ENCODE measurements around the gene BAHCC1. TPM values are rescaled to one million over a fixed set of nuclear protein-coding genes. Genes with fewer than 3 reads are reported as not detected.

The BAHCC1 gene
- total RNA-seq, 1 donor from 2014 or later = 23.7 TPM

DNA sequence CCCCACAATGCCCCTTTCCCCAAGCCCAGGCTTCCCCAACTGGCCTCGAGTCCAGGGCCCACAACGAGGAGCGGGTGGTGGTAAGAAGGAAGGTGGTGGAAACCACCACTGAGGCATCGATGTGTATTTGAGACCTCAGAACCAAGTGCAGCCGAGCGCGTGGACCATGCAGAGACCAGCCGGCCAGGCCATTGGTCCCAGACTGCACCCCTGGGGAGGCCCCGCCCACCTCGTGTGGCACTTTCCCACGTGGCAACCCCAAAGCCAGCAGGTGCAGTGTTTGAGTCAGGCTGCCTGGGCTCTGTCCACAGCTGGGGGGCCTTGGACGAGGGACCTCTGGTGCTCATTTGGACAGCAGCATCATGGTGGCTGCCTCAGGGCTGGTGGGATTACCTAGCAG lies 28.1 kb upstream of the BAHCC1 start:
- no peak for DNase-seq (ENCODE audit: low spot score)

DNA sequence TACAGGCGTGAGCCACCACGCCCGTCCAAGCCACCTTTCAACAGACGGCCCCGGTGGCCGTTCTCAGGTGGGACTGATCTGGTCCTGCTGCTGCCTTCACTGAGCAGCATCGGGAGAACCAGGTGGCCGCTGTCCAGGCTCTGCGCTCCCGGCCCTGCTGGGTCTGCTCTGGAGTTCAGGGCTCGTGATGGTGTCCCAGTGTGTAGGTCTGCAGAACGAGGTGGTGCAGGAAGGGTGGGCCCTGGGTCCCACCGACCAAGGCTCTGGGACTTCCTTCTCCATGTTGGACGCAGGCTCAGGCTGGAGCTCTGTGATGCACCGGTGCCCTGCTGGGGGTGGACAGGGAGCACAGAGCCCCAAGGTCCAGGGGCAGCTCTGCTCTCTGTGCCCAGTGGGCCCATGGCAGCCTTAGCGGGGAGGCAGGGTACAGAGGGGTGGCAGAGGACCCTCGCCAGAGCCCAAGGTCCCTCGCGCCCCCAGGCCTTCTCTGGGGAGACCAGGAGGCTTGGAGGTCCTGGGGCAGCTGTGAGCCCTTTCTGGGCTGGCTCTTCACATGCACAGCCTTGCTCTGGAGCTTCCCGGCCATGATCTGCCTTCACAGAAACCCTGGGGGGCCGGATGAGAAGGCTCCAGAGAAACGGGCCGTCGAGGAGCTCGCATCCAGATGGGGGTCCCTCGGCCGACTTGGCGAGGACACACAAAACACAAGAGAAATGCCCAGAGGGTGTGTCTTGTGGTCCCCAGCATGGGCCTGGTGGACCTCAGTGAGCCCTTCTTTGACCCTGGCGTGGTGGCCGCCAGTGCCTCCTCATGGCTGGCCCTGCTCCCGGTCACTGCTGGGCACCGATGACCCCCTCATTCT lies 26.9 kb upstream of the BAHCC1 start:
- no peak for DNase-seq (ENCODE audit: low spot score)

DNA sequence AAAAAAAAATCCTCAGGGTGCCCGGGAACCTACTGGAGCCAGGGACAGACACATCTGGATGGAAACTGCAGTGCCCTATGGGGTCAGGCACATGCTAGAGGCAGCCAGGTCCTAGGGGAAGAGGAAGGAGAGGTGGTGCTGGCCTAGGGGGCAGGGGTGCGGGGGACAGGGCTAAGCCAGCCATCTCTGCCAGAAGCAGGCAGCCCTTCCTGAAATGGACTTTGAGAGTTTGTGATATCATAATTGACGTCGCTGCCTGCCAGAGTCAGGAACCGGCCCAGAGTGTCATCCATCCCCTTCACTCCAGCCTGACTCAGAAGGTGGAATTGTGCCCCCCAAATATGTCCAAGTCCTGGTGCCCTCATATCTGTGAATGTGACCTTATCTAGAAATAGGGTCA lies 25.0 kb upstream of the BAHCC1 start:
- no peak for DNase-seq (ENCODE audit: low spot score)

DNA sequence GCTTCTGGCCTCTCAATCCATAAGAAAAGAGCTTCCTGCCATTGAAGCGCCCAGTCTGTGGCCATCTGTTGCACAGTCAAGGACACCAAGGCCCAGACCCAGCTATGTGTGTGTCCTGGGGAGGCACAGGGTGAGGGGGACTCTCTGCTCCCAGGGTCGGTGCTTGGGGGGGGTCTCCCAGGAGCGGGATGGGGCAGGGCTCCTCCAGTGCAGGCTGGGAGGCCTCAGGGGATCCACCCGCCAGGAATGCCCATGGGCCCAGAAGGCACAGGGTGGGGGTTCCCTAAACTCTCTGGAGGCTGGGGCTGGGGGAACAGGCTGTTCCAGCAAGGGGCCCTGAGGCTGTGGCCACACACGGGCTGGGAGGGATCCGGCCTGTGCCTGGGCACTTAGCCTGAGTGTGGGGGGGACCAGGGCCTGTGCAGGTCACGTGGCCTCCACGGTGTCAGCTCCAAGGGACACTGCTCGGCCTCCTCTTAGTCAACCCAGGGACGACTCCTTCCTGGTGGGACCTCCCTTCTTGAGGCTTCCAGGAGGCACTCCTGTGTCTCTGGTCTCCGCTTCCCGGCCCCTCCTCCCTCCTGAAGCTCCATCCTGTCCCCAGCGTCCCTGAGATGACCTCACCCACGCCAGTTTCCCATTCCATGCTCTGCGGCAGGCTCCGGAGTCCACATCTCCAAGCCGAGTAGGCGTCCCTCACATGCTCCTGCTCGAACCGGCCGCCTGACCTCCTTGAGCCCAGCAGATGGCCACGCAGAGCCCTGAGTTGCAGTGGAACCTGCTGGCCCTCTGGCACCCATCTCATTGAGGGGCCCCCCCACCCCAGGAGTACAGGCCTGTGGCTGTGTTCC lies 23.1 kb upstream of the BAHCC1 start:
- DNase-seq (ENCODE audit: low spot score) = no peak

DNA sequence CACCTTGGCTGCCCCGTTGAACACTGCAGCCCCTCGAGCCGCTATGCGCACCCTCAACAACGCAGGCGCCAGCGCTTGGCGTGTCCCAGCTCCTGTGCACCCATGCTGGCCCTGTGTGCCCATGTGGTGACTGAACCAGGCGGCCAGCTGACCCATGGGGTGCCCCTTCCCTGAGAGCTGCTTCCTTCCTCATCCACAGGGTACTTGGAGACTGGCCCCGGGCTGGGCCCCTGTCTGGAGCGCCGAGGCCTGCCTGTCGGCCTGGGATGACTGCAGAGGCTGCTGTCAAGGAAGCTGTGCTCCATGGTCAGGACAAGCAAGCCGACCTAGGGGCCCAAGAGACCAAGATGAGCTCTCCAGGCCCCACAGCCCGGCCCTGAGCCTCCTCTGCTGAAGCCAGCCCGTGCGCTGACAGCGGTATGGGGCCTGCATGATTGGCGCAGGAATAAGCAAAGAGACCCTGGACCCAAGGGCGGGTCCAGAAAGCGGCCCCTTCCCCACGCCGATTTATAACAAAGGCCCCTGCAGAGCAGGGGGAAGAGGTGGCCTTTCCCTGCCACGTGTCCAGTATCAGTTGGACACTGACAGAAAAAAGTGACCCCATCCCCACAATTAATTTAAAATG lies 21.6 kb upstream of the BAHCC1 start:
- no peak for DNase-seq (ENCODE audit: low spot score)

DNA sequence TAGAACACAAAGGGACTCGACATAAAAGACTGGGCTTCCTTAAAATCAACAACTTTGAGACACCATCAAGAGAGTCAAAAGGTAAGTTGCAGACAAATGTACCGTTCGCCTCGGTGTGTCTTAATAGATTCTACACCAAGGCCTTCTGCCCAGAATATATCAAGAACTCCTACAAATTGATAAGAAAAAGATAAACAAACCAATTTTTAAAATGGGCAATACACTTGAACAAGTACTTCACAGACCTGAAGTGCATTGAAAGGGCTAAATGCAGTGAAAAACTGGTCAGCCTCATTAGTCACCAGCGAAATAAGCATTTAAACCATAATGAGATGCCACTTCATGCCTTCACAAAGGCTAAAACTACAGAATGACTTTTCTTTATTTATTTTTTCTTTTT lies 20.4 kb upstream of the BAHCC1 start:
- DNase-seq (ENCODE audit: low spot score) = no peak

DNA sequence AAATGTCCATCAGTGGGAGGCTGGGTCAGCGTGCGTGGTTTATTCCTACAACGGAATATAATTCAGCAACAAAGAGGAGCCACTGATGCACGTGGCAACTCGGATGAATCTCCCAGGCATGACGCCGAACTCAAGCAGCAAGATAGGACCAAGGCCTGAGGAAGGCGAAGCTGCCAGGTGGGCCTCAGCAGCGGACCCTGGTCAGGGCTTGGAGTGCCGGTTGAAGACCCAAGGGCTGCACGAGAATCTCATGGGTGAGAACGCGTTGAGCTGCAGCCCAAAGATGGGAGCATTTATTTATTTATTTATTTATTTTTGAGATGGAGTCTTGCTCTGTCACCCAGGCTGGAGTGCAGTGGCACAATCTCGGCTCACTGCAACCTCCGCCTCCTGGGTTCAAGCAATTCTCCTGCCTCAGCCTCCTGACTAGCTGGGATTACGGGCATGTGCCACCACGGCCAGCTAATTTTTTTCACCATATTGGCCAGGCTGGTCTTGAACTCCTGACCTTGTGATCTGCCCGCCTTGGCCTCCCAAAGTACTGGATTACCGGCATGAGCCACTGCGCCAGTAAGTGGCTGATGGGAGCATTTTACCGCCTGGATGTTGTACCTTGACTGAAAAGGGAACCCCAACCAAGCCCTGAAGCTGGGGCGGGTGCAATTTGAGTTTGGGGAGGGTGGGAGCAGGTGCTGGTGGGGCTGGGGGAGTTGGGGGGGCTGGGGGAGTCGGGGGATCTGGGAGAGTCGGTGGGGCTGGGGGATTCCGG lies 18.1 kb upstream of the BAHCC1 start:
- DNase-seq (ENCODE audit: low spot score) = no peak

DNA sequence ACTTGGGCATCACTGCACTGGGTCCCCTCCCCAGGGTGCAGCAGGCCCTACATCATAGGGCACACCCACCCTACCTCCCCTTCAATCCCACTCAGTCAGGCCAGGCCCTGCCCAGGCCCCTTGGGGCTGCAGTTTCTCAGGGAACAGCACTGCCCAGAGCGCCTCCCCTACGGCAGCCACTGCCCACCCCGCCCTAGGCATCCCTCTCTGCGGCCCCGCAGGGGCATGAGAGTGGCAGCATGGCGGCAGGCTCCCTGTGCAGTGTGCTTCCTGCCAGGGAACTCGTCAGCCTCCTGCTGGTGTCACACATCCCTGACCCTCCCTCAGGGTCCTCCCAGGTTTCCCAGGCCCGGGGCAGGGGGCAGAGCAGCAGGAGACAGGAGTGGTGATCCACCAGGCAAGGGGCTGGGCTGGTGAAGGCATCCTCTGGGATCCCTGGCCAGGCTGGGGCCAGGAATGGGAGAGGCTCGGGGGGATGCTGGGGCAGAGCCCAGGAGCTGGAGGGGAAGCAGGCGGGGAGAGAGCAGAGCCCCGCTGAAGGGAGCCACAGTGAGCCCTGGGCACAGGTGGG lies 16.2 kb upstream of the BAHCC1 start:
- DNase-seq (ENCODE audit: low spot score) = no peak

DNA sequence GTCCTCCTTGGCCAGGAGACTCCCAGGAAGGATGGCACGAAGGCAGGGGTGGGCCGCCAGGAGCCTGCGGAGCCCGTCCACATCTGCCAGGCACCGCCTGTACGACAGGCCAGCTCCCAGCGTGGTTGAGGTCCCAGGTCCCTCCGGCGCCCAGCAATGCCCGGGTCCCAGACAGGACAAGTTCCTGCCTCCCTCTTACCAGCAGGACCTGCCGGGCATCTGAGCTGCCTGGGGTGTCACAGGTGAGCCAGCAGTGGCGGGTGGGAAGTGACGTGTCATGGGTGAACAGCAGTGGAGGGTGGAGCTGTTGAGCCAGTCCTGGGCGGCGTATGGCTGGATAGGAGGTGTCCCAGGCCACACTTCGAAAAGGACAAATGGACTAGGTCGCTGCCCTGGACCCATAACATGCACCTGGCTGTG lies 15.7 kb upstream of the BAHCC1 start:
- peak; percentile 74 for DNase-seq (ENCODE audit: low spot score)

DNA sequence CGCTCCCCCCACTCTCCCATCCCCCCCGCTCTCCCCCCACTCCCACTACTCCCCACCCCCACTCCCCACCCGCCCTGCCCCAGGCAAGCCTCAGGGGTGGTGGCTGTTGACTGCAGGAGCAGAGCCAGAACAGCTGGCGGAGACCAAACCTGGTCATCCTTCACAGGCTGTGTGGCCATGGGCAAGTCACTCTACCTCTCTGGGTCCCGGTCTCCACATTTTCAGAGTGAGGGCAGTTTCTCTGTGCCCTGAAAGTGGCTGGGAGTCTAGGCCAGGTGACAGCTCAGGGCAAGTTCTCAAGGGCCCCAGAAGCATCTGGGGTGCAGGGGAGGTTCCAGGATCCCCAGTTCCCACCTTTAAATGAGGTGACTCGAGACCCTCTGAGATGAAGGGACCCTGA lies 15.1 kb upstream of the BAHCC1 start:
- DNase-seq (ENCODE audit: low spot score) = no peak

DNA sequence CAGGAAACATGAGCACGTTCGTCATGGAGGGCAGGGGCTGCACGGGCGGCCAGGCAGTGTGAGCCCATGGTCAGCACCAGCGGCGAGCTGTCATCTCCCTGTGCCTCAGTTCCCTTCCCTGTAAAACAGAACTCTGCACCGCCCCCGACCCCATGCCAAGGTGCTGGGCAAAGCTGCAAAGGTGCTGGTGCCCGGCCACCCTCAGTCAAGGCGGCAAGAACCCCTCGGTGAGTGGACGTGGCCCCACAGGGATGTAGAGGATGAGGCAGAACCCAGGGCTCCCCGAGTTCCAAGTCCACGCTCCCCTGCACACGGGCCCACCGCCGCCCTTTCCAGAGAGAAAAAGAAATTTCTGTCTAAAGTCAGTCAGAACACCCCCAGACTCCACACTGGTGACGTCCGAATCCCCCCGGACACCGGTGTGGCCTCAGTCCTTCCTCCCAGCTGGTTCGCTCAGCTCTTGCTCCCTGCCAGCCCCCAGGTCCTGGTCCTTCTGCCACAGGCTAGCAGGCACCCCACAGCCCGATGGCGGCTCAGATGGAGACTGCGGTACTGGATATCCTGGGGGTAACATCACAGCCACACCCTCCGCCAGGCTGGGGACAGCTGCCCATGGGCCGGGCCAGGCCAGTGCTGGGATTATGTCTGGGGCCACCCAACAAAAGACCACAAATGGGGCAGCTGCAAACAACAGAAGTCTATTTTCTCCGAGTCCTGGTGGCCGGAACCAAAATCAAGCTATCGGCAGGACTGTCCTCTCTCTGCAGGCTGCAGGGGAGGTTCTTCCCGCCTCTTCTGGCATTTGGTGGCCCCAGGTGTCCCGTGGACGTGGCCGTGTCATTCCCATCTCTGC lies 14.4 kb upstream of the BAHCC1 start:
- DNase-seq (ENCODE audit: low spot score) = no peak

DNA sequence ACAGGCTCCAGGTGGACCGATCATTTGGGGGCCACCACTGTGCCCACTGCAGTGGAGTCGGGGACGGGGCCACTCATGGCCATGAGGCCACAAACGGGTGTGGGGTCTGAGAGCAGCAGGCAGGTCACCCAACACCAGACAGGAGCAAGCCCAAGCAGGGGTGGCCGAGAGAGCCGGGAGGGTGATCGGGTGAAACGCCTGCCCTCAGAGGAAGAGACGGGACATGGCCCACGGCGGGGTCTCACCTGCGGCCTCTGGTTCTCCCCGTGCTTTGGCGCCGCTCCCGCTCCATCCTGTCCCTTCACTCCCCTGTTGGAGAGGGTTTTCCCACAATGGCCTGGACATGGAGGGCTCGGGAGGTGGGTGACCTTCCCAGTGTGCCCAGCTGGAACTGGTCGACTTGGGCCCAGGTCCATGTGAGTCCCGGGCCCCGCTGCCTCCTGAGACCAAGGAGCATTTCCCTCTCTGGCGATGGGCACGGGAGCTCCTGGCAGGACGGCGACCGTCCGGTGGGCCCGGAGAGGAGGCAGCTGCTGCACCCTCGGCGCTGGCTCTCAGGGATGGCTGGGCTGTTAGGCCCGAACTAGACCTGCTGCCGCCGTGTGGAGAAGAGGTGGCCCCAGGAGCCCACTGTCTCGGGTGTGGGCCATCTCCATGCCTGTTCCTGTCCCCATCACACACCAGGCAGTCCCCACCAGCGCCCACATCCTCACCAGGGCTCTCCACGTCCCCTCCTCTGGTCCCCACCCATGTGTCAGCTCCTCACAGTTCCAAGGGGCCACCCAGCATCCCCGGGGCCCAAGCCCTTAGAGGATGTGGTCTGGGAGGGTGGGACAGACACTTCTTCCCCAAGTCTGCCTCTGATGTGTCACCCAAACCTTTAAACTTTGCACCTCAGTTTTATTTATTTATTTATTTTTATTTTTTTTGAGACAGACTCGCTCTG lies 13.4 kb upstream of the BAHCC1 start:
- no peak for DNase-seq (ENCODE audit: low spot score)

DNA sequence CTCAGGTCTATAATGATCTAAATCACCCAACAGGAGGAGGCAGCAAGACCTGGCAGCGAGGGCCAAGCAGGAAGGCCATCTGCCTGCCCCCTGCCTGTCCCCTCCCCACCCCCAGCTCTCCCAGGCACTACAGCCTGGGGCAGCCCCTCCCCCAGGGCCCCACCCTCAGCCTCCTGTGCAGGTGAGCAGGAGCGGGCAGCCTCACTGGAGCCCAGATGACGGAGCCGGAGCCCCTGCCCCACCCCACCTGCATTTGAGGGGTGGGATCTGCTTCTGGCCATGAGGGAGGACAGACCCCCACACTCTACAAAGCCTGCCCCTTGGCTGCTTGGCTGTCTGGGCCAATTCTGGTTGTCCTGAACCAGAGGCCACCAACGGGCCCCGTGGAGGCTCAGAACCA lies 12.4 kb upstream of the BAHCC1 start:
- DNase-seq (ENCODE audit: low spot score) = no peak

DNA sequence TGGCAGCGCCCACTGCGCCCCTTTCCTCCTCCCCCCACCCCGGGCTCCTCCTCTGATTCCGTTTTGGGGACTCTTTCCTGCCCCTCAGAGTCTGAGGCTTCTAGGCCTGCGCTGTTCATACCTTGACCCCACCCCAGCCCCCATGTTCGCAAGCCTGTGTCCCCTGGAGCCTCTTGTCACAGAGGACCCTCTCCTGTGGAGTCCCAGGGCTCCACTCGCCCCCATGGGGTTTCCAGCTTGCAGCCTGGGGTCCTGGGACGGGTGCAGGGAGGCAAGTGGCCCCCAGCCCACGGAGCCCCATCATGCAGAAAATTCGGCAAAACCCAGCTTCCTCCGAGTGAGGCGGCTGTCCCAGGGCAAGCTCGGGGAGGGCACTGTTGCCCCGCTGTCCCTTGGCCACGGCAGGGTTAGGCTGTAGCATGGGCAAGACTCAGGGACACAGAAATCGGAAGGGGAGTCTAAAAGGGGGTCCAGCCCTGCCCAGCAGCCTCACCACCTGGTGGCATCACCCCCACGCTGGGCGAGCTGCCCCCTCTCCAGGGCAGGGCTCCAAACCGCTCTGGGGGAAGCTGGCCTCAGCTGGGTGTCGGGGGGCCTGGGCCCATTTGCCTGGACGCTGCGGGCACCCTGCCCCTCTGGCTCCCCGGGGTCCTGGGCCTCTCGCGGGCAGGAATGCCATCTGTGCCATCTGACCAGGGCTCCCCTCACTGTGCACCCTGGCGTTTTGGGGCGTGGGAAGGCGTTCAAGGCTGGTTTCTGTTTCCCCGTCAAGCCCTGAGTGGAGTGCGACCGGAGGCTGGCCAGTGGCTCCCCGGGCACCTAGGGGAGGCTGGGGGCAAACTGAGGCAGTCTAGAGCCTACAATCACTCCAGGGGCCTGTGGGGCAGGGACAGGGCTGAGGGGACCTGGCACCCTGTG lies 11.5 kb upstream of the BAHCC1 start:
- DNase-seq (ENCODE audit: low spot score) = no peak

DNA sequence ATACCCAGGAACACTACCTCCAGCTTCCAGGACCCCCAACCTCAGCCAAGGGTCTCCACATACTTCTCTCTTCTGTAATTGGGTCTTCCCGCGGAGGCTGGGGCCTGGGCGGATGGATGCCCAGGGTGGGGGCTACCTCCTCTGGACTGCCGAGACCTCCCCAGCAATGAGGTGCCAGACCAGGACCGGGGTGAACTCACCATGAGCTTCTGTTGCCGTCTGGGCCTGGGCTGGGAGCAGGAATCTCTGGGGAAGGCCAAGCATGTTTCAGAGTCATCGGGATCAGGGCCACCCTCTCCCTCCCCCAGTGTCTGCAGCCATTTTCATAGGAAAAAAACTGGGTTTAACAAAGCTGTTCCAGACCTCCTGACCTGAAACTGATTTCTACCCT lies 10.3 kb upstream of the BAHCC1 start:
- no peak for DNase-seq (ENCODE audit: low spot score)

DNA sequence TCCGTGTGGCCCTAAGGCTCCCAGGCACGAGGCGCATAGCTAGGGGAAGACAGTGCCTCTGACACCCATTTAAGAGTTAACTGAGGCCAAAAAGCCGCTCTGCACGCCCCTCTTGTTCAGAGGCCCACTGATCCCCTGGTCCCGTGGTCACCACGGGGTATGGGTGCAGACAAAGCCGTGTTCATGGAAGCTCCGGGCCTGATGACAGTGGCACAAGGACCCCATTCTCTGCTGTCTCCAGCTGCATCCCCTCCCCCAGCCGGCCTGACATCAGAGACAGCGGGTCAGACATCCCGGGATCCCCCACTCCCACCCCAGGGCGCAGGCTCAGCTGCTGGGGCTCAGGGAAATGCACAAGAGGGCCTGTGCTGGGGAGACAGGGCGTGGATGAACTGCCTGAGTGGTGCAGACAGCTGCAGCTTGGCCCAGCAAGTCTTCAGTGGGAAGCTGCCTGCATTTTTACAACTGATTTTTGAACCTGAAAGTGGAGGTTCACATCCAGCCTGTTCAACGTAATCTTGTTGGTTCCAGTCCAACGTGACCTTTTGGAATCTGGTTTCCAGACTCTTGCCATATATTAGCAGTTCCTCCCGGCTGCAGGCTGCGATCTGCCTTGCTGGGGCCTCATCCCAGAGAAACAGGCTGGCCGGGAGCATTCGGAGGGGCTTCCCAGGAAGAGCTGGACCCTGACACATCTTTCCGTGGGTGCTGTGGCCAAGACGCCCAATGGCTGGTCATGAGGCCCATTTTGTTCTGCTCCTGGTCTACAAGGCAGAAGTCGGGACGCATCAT lies 9.7 kb upstream of the BAHCC1 start:
- no peak for DNase-seq (ENCODE audit: low spot score)

DNA sequence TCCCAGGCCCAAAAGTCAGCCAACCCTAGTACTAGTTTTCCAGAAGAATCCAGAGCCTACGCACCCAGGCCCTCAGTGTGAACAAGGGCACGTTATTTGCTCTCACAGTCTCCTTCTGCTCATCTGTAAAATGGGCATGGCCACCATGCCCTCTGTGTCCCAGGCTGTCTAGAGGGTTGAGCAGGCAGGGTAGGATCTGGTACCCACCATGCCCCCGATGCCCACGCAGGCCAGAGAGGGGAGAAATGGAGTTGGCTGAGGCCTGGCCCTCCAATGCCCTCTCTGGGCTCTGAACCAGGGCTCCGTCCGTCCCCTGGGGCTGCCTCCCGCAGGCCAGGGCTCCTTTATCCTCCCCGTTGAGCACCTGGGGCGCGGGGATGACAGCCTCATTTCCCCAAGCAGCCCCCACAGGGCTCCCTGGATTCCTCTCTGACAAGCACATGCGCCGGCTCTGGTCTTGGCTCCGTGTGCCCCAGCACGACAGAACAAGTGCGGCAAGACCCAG lies 9.1 kb upstream of the BAHCC1 start:
- DNase-seq (ENCODE audit: low spot score) = no peak

Data from ureter (tissue), 1 donor.